ENCODE data around the gene ARHGAP23.

ARHGAP23 gene

GRCh38 chr17:38558728-38559050 lies 130.4 kb downstream of the ARHGAP23 start:
- Histone ChIP-seq H3K27me3 (ENCODE audit: insufficient read depth, low read length) (peaks cover 10% of the 10 kb centered on the region; the same call in 1 of the 2 replicates), H3K4me2 (ENCODE audit: low read length) (peak overlapping the region; percentile 76), H3K9me3 (ENCODE audit: low read length) (no peaks in the 10 kb centered on the region), H3K4me1 (ENCODE audit: insufficient read depth, low read length, severe bottlenecking) (peaks cover 18% of the 10 kb centered on the region), H3K27ac (ENCODE audit: low read depth, low read length, poor library complexity, severe bottlenecking) (no peak overlapping the region), H3K4me3 (ENCODE audit: low read depth, low read length, poor library complexity, severe bottlenecking) (peak overlapping the region; percentile 57), H3K9me2 (ENCODE audit: low read depth, low read length) (no peaks in the 10 kb centered on the region), H3K36me3 (ENCODE audit: insufficient read depth, low read length) (no peaks in the 10 kb centered on the region), H3K9ac (ENCODE audit: low read length) (peak overlapping the region; percentile 34; the same call in 1 of the 2 replicates), H3F3A (ENCODE audit: insufficient read depth, low read length) (no peaks in the 10 kb centered on the region), H4K20me1 (ENCODE audit: insufficient read depth, low read length) (no peaks in the 10 kb centered on the region), H3K79me2 (ENCODE audit: insufficient read depth, low read length) (no peaks in the 10 kb centered on the region), H2AFZ (ENCODE audit: low read length) (no peak overlapping the region)
- TF ChIP-seq CTCF (IDR thresholded peaks at IDR 0.05; ENCODE audit: low read length) (no peak), EZH2 (IDR thresholded peaks at IDR 0.05; ENCODE audit: borderline replicate concordance, low read length) (no peak)

GRCh38 chr17:38559051-38559879 lies 131.0 kb downstream of the ARHGAP23 start:
- Histone ChIP-seq H3K4me3 (ENCODE audit: low read depth, low read length, poor library complexity, severe bottlenecking) (peak overlapping the region; percentile 57), H3K9ac (ENCODE audit: low read length) (no peak overlapping the region; the same call in 1 of the 2 replicates), H3F3A (ENCODE audit: insufficient read depth, low read length) (no peaks in the 10 kb centered on the region), H3K27ac (ENCODE audit: low read depth, low read length, poor library complexity, severe bottlenecking) (no peak overlapping the region), H3K79me2 (ENCODE audit: insufficient read depth, low read length) (no peaks in the 10 kb centered on the region), H3K27me3 (ENCODE audit: insufficient read depth, low read length) (peaks cover 10% of the 10 kb centered on the region; the same call in 1 of the 2 replicates), H3K9me3 (ENCODE audit: low read length) (no peaks in the 10 kb centered on the region), H3K4me2 (ENCODE audit: low read length) (peak overlapping the region; percentile 76), H3K4me1 (ENCODE audit: insufficient read depth, low read length, severe bottlenecking) (peaks cover 18% of the 10 kb centered on the region), H2AFZ (ENCODE audit: low read length) (no peak overlapping the region), H3K9me2 (ENCODE audit: low read depth, low read length) (no peaks in the 10 kb centered on the region), H4K20me1 (ENCODE audit: insufficient read depth, low read length) (no peaks in the 10 kb centered on the region), H3K36me3 (ENCODE audit: insufficient read depth, low read length) (no peaks in the 10 kb centered on the region)
- TF ChIP-seq EZH2 (IDR thresholded peaks at IDR 0.05; ENCODE audit: borderline replicate concordance, low read length), result no peak
- peak; percentile 27; the same call in 1 of the 2 replicates for TF ChIP-seq CTCF (IDR thresholded peaks at IDR 0.05; ENCODE audit: low read length)

GRCh38 chr17:38559880-38560230 lies 131.6 kb downstream of the ARHGAP23 start:
- Histone ChIP-seq H3K4me1 (ENCODE audit: insufficient read depth, low read length, severe bottlenecking) (peaks cover 18% of the 10 kb centered on the region), H2AFZ (ENCODE audit: low read length) (no peak overlapping the region), H3K27me3 (ENCODE audit: insufficient read depth, low read length) (peaks cover 10% of the 10 kb centered on the region; the same call in 1 of the 2 replicates), H3K9me3 (ENCODE audit: low read length) (no peaks in the 10 kb centered on the region), H3K4me2 (ENCODE audit: low read length) (peak overlapping the region; percentile 76), H3K27ac (ENCODE audit: low read depth, low read length, poor library complexity, severe bottlenecking) (no peak overlapping the region), H3K9me2 (ENCODE audit: low read depth, low read length) (no peaks in the 10 kb centered on the region), H3K4me3 (ENCODE audit: low read depth, low read length, poor library complexity, severe bottlenecking) (peak overlapping the region; percentile 57), H3K79me2 (ENCODE audit: insufficient read depth, low read length) (no peaks in the 10 kb centered on the region), H3F3A (ENCODE audit: insufficient read depth, low read length) (no peaks in the 10 kb centered on the region), H4K20me1 (ENCODE audit: insufficient read depth, low read length) (no peaks in the 10 kb centered on the region), H3K36me3 (ENCODE audit: insufficient read depth, low read length) (no peaks in the 10 kb centered on the region), H3K9ac (ENCODE audit: low read length) (no peak overlapping the region; the same call in 1 of the 2 replicates)
- TF ChIP-seq CTCF (IDR thresholded peaks at IDR 0.05; ENCODE audit: low read length) (no peak), EZH2 (IDR thresholded peaks at IDR 0.05; ENCODE audit: borderline replicate concordance, low read length) (no peak)

Measured in OCI-LY1 (cell line).